Neuron (in vitro differentiated cells): ENCODE data around the gene PPFIA2.

Experiments
- H2AFZ ChIP-seq: one replicate; pipeline ENCODE4 v1.6.1; 2013; ENCODE audit warnings: low read depth, mild to moderate bottlenecking, inconsistent platforms, low read length, moderate library complexity
- H3K27me3 ChIP-seq: one replicate; pipeline ENCODE4 v1.6.1; 2013; ENCODE audit warnings: low read length; ENCODE audit not compliant: insufficient read depth
- H3K36me3 ChIP-seq: one replicate; pipeline ENCODE4 v1.6.1; 2013; ENCODE audit warnings: low read length; ENCODE audit not compliant: insufficient read depth
- H3K4me1 ChIP-seq: one replicate; pipeline ENCODE4 v1.6.1; 2013; ENCODE audit warnings: low read length; ENCODE audit not compliant: insufficient read depth
- H3K4me3 ChIP-seq: 2 replicates; pipeline ENCODE4 v1.5.1; 2013; ENCODE audit warnings: mild to moderate bottlenecking, low read length, moderate library complexity
- H3K9me3 ChIP-seq: one replicate; pipeline ENCODE4 v1.6.1; 2013; ENCODE audit warnings: low read length

PPFIA2 gene

DNA sequence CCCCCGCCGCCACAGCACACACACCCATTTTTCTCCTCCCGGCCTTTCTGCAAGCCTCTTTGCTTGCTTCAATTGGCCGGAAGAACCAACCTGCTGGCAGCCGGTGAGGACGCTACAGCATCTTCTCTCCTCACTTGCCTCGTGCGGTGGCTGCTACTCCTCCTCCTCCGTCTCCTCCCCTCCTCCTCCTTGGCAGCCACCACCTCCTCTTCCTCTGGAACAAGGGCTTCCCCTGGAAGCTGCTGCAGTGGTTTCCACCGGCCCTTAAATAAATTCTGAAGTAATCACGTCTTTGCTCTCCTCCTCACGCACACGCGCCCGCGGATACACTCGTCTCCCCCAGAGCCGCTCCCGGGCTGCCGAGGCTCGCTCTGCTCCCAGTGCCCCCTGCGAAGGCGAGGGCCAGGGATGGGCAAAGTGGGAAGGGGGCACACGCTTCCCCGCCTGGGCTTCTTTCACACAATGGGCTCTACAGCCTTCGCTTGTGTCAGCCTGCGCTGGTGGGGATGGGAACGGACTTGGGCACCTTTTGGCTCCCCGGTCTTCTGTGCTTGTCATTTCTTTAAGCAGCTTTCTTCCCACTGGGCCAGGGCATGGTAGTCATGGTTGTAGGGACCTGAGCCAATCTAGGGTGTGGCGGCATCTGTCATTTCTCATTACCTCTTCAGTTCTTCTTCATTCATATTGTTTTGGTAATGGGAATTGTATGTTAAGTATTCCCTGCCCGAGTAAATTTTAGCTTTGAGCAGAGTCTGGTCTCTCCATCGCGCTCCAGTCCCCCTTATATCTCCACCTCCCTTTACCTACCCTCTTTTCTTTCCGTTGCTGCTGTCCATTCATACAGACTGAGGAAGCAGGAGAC is at the start of gene PPFIA2:
Gene PPFIA2 (minus strand): TSS at position 161 of the 862 bp plus-strand sequence.
- Histone ChIP-seq H3K4me3 (peak within 1 kb of the TSS; percentile 71), H3K36me3 (no peaks in the 10 kb centered on the region), H3K4me1 (peaks cover 4% of the 10 kb centered on the region), H3K9me3 (no peaks in the 10 kb centered on the region), H3K27me3 (peaks cover 14% of the 10 kb centered on the region), H2AFZ (peak within 1 kb of the TSS; percentile 99)

DNA sequence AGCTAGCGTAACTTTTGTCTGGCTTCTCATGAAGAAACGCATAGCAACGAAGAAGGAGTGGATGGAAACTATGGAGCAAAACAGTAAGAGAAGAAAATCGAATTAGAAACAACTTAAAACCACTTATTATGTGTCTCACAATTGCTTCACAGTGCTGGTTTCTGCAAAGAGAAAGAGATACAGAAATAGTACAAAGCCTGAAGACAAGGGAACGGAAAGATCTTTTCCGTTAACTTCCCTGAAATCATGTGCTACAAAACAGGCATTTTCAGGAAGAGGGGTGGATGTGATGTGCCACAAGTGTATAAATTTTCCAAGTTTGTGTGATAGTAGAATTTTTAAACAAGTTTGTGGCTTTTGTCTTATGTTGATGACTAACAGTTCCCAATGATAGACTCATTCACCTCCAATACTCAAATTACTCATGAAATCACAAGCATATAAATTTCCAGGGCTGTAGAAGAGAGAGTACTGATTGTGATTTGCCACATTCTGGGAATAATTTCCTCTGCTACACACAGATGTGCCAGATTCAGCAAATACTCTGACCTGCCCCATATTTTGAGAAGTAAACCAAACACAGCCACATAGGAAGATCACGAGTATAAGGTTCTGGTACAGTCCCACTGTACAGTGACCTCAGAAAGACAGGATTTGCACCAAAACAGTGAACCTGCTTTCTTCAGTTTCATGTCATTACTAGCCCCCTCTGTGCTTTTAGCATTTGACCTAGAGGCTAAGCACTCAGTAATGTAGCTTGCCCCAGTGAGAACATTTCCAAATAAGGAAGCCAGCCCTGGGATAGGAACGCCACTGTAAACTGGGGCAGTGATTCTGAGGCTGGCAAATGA is 41.4 kb upstream of the PPFIA2 start:
- H3K9me3 ChIP-seq = no peaks in the 10 kb centered on the region
- H3K4me3 ChIP-seq = no peak overlapping the region
- H3K4me1 ChIP-seq = peaks cover 5% of the 10 kb centered on the region

DNA sequence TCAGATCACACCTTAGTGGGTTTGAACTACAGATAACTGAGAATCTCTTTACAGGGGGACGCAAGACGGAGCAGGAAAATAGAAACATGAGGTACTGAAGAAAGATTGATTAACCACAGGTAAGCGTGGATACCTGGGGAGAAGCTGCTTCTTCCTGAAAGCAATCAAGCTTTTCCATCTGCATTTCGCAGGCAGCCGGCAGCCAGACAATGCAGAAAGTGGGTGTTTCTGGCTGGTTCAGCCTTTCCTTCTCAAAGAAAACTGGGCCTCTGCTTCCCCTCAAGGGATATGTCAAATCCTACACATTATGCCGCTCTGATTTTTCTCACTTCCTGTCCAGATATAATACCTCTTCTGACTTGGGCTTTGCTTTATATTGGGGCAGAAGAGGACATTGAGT is 39.1 kb upstream of the PPFIA2 start:
- Histone ChIP-seq H3K27me3 (no peaks in the 10 kb centered on the region), H3K4me3 (no peak overlapping the region), H3K4me1 (peaks cover 5% of the 10 kb centered on the region), H3K36me3 (no peaks in the 10 kb centered on the region), H2AFZ (no peak overlapping the region), H3K9me3 (no peaks in the 10 kb centered on the region)

More for the DNA sequence above, 41.4 kb upstream of the PPFIA2 start:
- Histone ChIP-seq H3K27me3 (no peaks in the 10 kb centered on the region), H3K36me3 (no peaks in the 10 kb centered on the region), H2AFZ (no peak overlapping the region)

DNA sequence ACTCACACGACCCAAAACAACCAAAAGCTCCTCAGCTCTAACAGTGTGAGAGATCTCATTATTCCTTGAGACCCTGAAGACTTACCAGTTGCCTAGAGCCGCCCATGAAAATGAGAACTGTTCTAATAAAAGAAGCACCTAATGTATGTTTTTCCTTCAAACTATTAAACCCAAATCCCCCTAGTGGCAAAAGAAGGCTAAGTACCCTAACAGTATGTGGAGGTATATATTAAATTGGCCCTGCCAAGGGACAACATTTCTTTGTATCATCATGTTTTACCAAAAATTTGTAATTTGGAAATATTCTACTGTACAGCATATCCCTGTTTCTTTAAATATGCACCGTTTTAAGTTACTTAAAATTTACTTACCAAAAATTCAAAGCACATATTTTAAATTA is 38.0 kb upstream of the PPFIA2 start:
- no peaks in the 10 kb centered on the region for H3K36me3 ChIP-seq
- H2AFZ ChIP-seq = no peak overlapping the region
- H3K9me3 ChIP-seq = no peaks in the 10 kb centered on the region

DNA sequence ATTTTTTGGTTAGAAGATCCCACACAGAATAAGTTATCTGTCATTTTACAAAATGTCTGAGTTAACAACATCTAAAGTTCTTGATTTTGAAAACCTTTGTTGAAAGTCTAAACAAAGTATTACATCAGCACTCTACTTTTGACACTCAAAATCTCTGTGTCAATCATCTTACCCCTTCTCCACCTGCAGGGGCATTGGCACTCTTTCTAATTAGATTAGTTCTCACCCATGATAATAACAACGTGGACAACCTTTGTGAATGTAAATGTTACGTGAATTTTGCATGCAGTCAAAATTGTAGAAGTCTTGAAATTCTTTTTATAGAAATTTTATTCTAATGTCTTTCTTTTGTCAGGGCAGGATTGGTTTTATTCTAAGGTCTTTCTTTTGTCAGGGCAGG is 33.5 kb upstream of the PPFIA2 start:
- Histone ChIP-seq H2AFZ (no peak overlapping the region), H3K4me1 (no peaks in the 10 kb centered on the region), H3K36me3 (no peaks in the 10 kb centered on the region), H3K4me3 (no peak overlapping the region), H3K27me3 (no peaks in the 10 kb centered on the region), H3K9me3 (no peaks in the 10 kb centered on the region)

More for the DNA sequence above, 38.0 kb upstream of the PPFIA2 start:
- Histone ChIP-seq H3K4me3 (no peak overlapping the region), H3K4me1 (peaks cover 5% of the 10 kb centered on the region), H3K27me3 (no peaks in the 10 kb centered on the region)

GRCh38 chr12:81779216-81779615 is 20.1 kb upstream of the PPFIA2 start:
- no peaks in the 10 kb centered on the region for H3K4me1 ChIP-seq
- H2AFZ ChIP-seq = no peak overlapping the region
- H3K36me3 ChIP-seq = no peaks in the 10 kb centered on the region
- no peaks in the 10 kb centered on the region for H3K9me3 ChIP-seq
- no peak overlapping the region for H3K4me3 ChIP-seq
- no peaks in the 10 kb centered on the region for H3K27me3 ChIP-seq

DNA sequence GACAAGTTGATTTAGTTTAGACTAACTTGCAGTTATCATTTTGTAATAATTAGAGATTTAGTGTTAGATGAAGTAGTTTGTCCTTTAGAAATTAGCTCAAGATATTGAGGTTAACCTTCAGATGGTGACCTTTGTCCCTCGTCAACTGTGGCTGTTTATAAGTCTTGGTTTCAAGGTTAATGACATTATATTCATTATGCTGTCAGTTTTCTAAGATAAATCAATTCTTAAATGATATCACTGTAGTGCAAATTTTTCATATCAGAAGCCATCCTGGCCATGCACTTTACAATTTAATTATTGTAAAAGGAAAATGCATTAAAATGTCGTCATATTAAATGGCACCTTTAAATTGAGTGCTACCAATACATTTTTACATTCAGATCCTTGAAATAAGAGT is 19.6 kb upstream of the PPFIA2 start:
- no peaks in the 10 kb centered on the region for H3K27me3 ChIP-seq
- no peak overlapping the region for H3K4me3 ChIP-seq
- no peaks in the 10 kb centered on the region for H3K4me1 ChIP-seq
- H3K9me3 ChIP-seq = no peaks in the 10 kb centered on the region
- no peaks in the 10 kb centered on the region for H3K36me3 ChIP-seq
- no peak overlapping the region for H2AFZ ChIP-seq

DNA sequence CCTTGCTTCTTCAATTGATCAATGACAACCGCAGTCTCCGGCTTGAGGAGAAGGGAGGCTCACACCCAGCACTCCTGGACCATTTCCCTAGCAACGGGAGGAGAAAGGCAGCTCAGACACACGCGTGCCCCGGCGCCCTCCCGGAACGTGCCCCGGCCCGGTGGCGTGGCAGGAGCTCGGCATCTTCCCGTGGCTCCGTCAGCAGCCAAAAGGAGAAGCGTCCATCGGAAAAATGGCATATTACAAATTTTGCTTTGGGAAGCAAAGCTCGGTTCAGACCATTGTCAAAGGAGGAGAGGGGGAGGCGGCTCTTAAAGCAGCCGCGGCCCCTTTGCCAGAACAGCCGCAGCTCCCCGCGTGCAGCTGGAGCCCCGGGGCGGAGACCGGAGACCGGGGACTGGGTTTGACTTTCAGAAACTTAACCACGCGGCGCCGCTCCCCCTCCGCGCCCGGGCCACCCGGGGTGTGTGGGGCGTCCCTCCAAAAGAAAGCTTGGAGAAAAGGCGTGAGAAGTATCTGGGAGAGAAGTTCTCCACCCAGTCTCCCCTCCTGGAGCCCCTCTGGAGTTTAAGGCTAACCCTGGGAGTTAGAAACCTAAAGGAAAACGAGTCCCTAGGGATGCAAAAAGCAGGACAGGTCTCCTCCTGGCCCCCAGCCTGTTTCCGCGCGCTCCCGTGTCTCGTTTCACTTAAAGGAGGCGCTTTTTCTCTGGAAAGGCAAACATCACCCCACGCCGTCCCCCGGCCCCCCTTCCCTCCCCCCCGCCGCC is 545 bp downstream of the PPFIA2 start:
- Histone ChIP-seq H3K36me3 (no peaks in the 10 kb centered on the region), H3K9me3 (no peaks in the 10 kb centered on the region), H3K4me1 (peaks cover 4% of the 10 kb centered on the region), H3K4me3 (peak overlapping the region; percentile 71), H3K27me3 (peaks cover 14% of the 10 kb centered on the region), H2AFZ (peak overlapping the region; percentile 99)

- peaks cover 14% of the 10 kb centered on the region for H3K27me3 ChIP-seq
Observed at GRCh38 chr12:81757731-81758365, 1.3 kb downstream of the PPFIA2 start.

GRCh38 chr12:81729781-81730180 is 29.4 kb downstream of the PPFIA2 start:
- Histone ChIP-seq H3K36me3 (no peaks in the 10 kb centered on the region), H3K4me1 (no peaks in the 10 kb centered on the region)

More at GRCh38 chr12:81757731-81758365, 1.3 kb downstream of the PPFIA2 start:
- Histone ChIP-seq H3K4me1 (peaks cover 4% of the 10 kb centered on the region), H3K4me3 (peak overlapping the region; percentile 71), H3K36me3 (no peaks in the 10 kb centered on the region), H3K9me3 (no peaks in the 10 kb centered on the region), H2AFZ (peak overlapping the region; percentile 99)

DNA sequence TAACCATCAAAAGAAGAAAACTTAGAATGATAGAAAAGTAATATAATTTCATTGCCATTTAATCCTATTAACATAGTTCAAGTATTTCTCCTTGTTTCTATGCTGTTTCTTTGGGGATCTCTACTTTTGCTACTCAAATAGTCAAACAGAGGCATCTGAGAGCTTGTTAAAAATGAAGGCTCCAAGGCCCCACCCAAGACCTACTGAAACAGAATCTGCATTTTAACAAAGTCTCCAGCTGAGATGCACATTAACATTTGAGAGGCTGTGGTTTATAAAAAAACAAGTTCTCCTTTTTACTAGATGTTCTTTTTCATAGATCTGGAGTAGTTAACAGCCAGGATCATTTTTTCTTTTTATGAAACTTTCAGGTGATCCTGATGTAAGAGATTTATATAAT is 31.8 kb downstream of the PPFIA2 start:
- Histone ChIP-seq H3K36me3 (no peaks in the 10 kb centered on the region), H3K27me3 (no peaks in the 10 kb centered on the region), H3K9me3 (no peaks in the 10 kb centered on the region), H3K4me3 (no peak overlapping the region), H2AFZ (no peak overlapping the region), H3K4me1 (peaks cover 15% of the 10 kb centered on the region)

More at GRCh38 chr12:81729781-81730180, 29.4 kb downstream of the PPFIA2 start:
- Histone ChIP-seq H3K4me3 (no peak overlapping the region), H3K27me3 (no peaks in the 10 kb centered on the region), H2AFZ (no peak overlapping the region), H3K9me3 (no peaks in the 10 kb centered on the region)

- Histone ChIP-seq H3K4me1 (peaks cover 16% of the 10 kb centered on the region), H3K4me3 (no peak overlapping the region), H2AFZ (no peak overlapping the region), H3K27me3 (no peaks in the 10 kb centered on the region), H3K9me3 (no peaks in the 10 kb centered on the region), H3K36me3 (no peaks in the 10 kb centered on the region)
Observed at GRCh38 chr12:81726634-81727033, 32.5 kb downstream of the PPFIA2 start.
